Suprapubic skin (tissue), 4 donors: ENCODE measurements around the gene SIK3. TPM values are rescaled to one million over a fixed set of nuclear protein-coding genes. Genes with fewer than 3 reads are reported as not detected.

Source experiments
- DNase-seq, 2 donors: peaks; one replicate each; pipeline ENCODE4 v3.0.0-alpha.2; 2019; ENCODE audit warnings: low spot score in 2 of 2
- H3K27ac ChIP-seq: fragments of 200-600 bp; sonication (generic); one replicate; pipeline ENCODE4 v1.5.1; 2019
- H3K27me3 ChIP-seq: fragments of 200-600 bp; sonication (generic); one replicate; pipeline ENCODE4 v1.5.1; 2019
- H3K36me3 ChIP-seq: fragments of 200-600 bp; sonication (generic); one replicate; pipeline ENCODE4 v1.5.1; 2019
- H3K4me1 ChIP-seq: fragments of 200-600 bp; sonication (generic); one replicate; pipeline ENCODE4 v1.5.1; 2019
- H3K4me3 ChIP-seq: fragments of 200-600 bp; sonication (generic); one replicate; pipeline ENCODE4 v1.5.1; 2019; ENCODE audit warnings: mild to moderate bottlenecking
- H3K9me3 ChIP-seq: fragments of 200-600 bp; sonication (generic); one replicate; pipeline ENCODE4 v1.5.1; 2019
- CTCF ChIP-seq, 2 donors: fragments of 200-600 bp in 1 of 2; fragments of 450-650 bp in 1 of 2; sonication (generic) in 1 of 2; IDR thresholded peaks; one replicate each; pipeline ENCODE4 v1.5.1; 2016 to 2019; ENCODE audit warnings: antibody characterized with exemption in 2 of 2, mild to moderate bottlenecking in 1 of 2, moderate library complexity in 1 of 2
- EP300 ChIP-seq: sonication (generic); formaldehyde crosslinking; IDR thresholded peaks from one replicate; pipeline ENCODE4 v1.6.1; 2017; ENCODE audit warnings: antibody characterized with exemption
- POLR2A ChIP-seq, 2 donors: fragments of 450-650 bp; IDR thresholded peaks; one replicate each; pipeline ENCODE4 v1.6.1; 2017; ENCODE audit warnings: antibody characterized with exemption in 2 of 2, mild to moderate bottlenecking in 2 of 2, moderate library complexity in 2 of 2
- POLR2AphosphoS5 ChIP-seq, 3 donors: sonication (generic); formaldehyde crosslinking; IDR thresholded peaks; one replicate each; pipeline ENCODE4 v1.6.1; 2017; ENCODE audit warnings: antibody characterized with exemption in 3 of 3
- WGBS: methylation state at CpG from one replicate; pipeline ENCODE4 v1.1.5; 2018; 5-methylcytosine and 5-hydroxymethylcytosine counted together
- total RNA-seq, 4 donors: library from RNA; depleted of rRNA; stranded (reverse); fragments of >200 nt; gene quantifications; one replicate each; pipeline ENCODE4 v1.1.0, GENCODE V29; 2016

The SIK3 gene
- 10 to 100 TPM; 31.6 to 60.8 (median 37.5) TPM for total RNA-seq

GRCh38 chr11:117098269-117099232, at the start of gene SIK3:
TSS of gene SIK3 (minus strand) at chr11:117098428. CDS start at chr11:117098415, 13 bp downstream.
- Histone ChIP-seq H3K4me3 (peak within 1 kb of the TSS; percentile 78), H3K27ac (peak within 1 kb of the TSS; percentile 97), H3K9me3 (no peaks in the 10 kb centered on the region), H3K4me1 (peaks cover 49% of the 10 kb centered on the region), H3K27me3 (no peaks in the 10 kb centered on the region), H3K36me3 (no peaks in the 10 kb centered on the region)
- TF ChIP-seq POLR2AphosphoS5 (IDR thresholded peaks at IDR 0.05) (peak in 1 of 3 donors; percentile 87), CTCF (IDR thresholded peaks at IDR 0.05) (peak in 1 of 2 donors; percentile 15), EP300 (no peak), POLR2A (IDR thresholded peaks at IDR 0.05) (peak; percentile 21 to 83)
- DNase-seq: peak; percentile 95 to 96
- WGBS: under 1% methylated on average over 19 of the region's 78 CpGs

- no peak for TF ChIP-seq POLR2AphosphoS5 (IDR thresholded peaks at IDR 0.05)
- TF ChIP-seq POLR2A (IDR thresholded peaks at IDR 0.05): no peak
- TF ChIP-seq CTCF (IDR thresholded peaks at IDR 0.05): no peak
- TF ChIP-seq EP300: no peak
- H3K27me3 ChIP-seq: no peaks in the 10 kb centered on the region
- H3K4me3 ChIP-seq: no peak overlapping the region
- no peak for DNase-seq
- H3K27ac ChIP-seq: no peak overlapping the region
- peaks cover 40% of the 10 kb centered on the region for H3K4me1 ChIP-seq
- no peaks in the 10 kb centered on the region for H3K9me3 ChIP-seq
- 71% methylated on average over 10 of the region's 10 CpGs for WGBS
- H3K36me3 ChIP-seq: peaks cover 6% of the 10 kb centered on the region
These were observed 48.3 kb upstream of the SIK3 start for GRCh38 chr11:117146521-117146920.

GRCh38 chr11:117145393-117145761, 47.1 kb upstream of the SIK3 start:
- TF ChIP-seq POLR2A (IDR thresholded peaks at IDR 0.05) (no peak), POLR2AphosphoS5 (IDR thresholded peaks at IDR 0.05) (no peak), CTCF (IDR thresholded peaks at IDR 0.05) (no peak), EP300 (no peak)
- Histone ChIP-seq H3K27me3 (no peaks in the 10 kb centered on the region), H3K27ac (peak overlapping the region; percentile 91), H3K9me3 (no peaks in the 10 kb centered on the region), H3K4me1 (peaks cover 37% of the 10 kb centered on the region), H3K4me3 (peak overlapping the region; percentile 82), H3K36me3 (peaks cover 6% of the 10 kb centered on the region)
- 6% methylated on average over 5 of the region's 5 CpGs for WGBS
- no peak for DNase-seq

- peak; percentile 72 to 82 for DNase-seq
- Histone ChIP-seq H3K4me1 (peaks cover 35% of the 10 kb centered on the region), H3K27ac (peak overlapping the region; percentile 91), H3K36me3 (peaks cover 6% of the 10 kb centered on the region), H3K27me3 (no peaks in the 10 kb centered on the region), H3K4me3 (peak overlapping the region; percentile 82), H3K9me3 (no peaks in the 10 kb centered on the region)
- TF ChIP-seq POLR2AphosphoS5 (IDR thresholded peaks at IDR 0.05) (no peak), CTCF (IDR thresholded peaks at IDR 0.05) (no peak), EP300 (no peak), POLR2A (IDR thresholded peaks at IDR 0.05) (no peak)
- under 1% methylated on average over 35 of the region's 62 CpGs for WGBS
These were observed 46.5 kb upstream of the SIK3 start for GRCh38 chr11:117144477-117145392.
